ENCODE measurements around the gene TIMP3. TPM values are rescaled to one million over a fixed set of nuclear protein-coding genes. Genes with fewer than 3 reads are reported as not detected.

Gene TIMP3
- polyA plus RNA-seq, 3 donors = 46.5 to 305 (median 262) TPM

- no peak overlapping the region for H3K27ac ChIP-seq (ENCODE audit: low read depth, low read length)
- WGBS, 3 donors = 29 to 37% (median 36%) methylated on average over 14 of the region's 14 CpGs
These were observed 38.5 kb downstream of the TIMP3 start for GRCh38 chr22:32839831-32840584.

DNA sequence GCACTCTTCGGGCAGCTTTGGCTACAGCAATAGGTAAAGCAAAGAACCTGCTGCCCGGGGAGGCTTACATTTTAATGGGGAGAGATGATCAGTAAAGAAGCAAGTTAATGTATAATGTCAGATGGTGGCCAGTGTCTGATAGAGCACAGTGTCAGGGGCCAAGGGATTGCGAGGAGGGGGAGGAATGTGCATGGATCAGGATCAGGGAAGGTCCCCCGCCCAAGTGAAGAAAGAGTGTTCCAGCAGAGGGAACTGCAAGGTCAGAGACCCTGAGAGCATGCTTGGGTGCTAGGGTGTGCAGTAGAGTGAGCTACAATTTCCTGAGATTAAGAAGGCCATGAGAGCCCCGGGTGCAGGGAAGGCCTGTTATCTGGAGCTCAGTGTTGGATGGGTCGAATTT is 39.7 kb downstream of the TIMP3 start:
- WGBS, 3 donors = 54 to 87% (median 84%) methylated on average over 6 of the region's 6 CpGs
- H3K27ac ChIP-seq (ENCODE audit: low read depth, low read length) = no peak overlapping the region

- WGBS, 3 donors = 62 to 78% (median 65%) methylated on average over 4 of the region's 4 CpGs
These were observed 41.0 kb downstream of the TIMP3 start for GRCh38 chr22:32842486-32842885.

DNA sequence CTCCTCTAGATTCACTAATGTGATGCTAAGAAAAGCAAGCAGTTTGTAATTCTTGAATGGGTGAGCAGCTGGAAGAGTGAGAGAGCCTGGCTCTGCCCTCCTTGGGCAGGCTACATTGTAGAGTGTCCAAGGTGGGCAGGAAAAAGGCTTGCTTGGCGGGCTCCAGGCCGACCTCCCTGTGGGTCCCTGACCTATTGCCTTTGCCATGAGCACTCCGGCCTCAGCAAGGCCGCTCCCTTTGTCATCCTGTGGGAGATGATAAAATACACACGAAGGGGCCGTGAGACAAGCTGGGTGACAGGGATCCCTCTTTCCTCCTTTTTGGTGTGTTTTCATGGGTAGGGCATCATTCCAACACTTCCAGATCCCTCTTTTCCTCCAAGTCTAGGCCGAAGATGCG is 41.8 kb downstream of the TIMP3 start:
- H3K27ac ChIP-seq (ENCODE audit: low read depth, low read length) = no peak overlapping the region

More at GRCh38 chr22:32842486-32842885, 41.0 kb downstream of the TIMP3 start:
- H3K27ac ChIP-seq (ENCODE audit: low read depth, low read length) = no peak overlapping the region

DNA sequence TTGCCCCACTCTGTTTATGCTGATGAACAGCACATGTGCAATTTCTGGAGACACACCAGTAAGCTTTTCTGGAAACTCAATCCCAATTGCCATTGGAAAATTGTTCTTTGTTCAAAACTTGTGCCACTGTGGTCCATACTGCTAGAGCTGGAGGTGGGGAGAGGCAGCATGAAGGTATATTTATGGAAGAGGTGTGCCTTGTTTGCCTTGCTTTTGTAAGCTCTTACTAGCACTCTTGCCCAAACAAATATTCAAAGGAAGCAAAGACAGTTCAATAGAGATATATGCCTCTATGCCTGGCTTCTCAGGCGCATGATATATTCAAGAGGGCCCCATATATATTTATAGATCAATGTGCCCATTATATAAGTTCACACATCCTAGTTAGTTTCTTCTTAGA is 42.7 kb downstream of the TIMP3 start:
- H3K27ac ChIP-seq (ENCODE audit: low read depth, low read length) = no peak overlapping the region
- WGBS, 3 donors = 71 to 96% (median 79%) methylated on average over 1 of the region's 1 CpG

More for the DNA sequence above, 41.8 kb downstream of the TIMP3 start:
- WGBS, 3 donors = 83 to 95% (median 86%) methylated on average over 8 of the region's 8 CpGs

GRCh38 chr22:32846780-32847491 is 45.4 kb downstream of the TIMP3 start:
- WGBS, 3 donors = 43 to 48% (median 47%) methylated on average over 14 of the region's 14 CpGs
- no peak overlapping the region for H3K27ac ChIP-seq (ENCODE audit: low read depth, low read length)

DNA sequence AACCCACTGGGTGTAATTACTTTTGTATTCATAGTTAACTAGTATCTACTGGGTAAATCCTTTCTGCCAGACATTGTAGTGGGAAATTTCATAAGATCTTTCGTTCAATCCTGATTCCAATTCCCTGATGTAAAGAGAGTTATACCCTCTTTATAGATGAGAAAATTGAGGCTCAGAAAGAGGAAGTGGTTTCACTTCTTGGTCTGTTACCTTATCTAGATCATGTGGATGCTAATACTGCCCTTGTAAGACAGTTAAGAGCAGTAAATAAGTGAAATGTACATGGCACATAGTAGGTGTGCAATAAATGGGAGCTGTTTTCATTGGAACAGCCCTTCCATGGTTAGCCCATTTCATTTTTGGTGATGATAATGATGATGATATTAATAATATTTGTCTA is 46.7 kb downstream of the TIMP3 start:
- H3K27ac ChIP-seq (ENCODE audit: low read depth, low read length) = no peak overlapping the region
- 40 to 86% (median 40%) methylated on average over 1 of the region's 1 CpG for WGBS, 3 donors

DNA sequence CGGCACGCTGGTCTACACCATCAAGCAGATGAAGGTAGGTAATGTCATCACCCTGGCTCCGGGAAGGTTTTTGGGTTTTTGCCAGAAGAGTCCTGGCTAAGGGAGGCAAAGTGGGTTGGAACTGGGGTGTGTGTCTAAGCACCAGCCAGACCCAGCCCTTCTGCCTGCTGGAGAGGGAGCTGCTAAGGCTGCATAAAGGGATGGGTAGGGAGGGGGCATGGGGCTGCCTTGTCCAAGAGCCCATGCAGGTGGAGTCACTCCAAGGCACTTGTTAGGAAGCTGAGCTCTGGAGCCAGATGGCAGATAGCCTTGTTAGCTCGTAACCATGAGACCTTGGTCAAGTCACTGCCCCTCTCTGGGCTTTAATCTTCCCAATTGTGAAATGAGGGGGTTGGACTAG is 48.0 kb downstream of the TIMP3 start:
- H3K27ac ChIP-seq (ENCODE audit: low read depth, low read length) = no peak overlapping the region
- 58 to 73% (median 63%) methylated on average over 4 of the region's 4 CpGs for WGBS, 3 donors

DNA sequence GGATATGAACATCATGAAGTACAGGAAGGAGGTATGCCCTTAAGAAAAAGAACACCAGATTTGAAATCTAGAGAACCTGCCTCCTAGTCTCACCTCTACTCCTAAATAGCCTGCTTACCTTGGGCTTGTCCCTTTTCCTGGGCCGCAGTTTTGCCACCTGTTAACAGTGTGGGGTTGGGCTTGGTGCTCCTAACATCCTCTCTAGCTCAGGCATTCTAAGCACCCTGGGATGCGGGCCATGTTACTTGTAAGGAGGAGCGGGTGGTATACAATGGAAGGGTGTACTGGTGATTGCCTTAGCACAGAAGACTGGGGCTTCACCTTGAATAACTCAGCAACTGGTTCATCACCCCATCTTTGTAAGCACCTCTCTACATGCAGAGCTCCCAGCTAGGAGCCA is 48.7 kb downstream of the TIMP3 start:
- no peak overlapping the region for H3K27ac ChIP-seq (ENCODE audit: low read depth, low read length)
- 85 to 95% (median 88%) methylated on average over 3 of the region's 3 CpGs for WGBS, 3 donors

GRCh38 chr22:32850591-32851517 is 49.3 kb downstream of the TIMP3 start:
- no peak overlapping the region for H3K27ac ChIP-seq (ENCODE audit: low read depth, low read length)
- 50 to 69% (median 55%) methylated on average over 11 of the region's 11 CpGs for WGBS, 3 donors

- no peak overlapping the region for H3K27ac ChIP-seq (ENCODE audit: low read depth, low read length)
- WGBS, 3 donors = 31 to 46% (median 37%) methylated on average over 10 of the region's 10 CpGs
These were observed 51.1 kb downstream of the TIMP3 start for GRCh38 chr22:32852395-32853251.

- 64 to 96% (median 90%) methylated on average over 2 of the region's 2 CpGs for WGBS, 3 donors
- no peak overlapping the region for H3K27ac ChIP-seq (ENCODE audit: low read depth, low read length)
These were observed 52.2 kb downstream of the TIMP3 start for GRCh38 chr22:32853662-32854061.

DNA sequence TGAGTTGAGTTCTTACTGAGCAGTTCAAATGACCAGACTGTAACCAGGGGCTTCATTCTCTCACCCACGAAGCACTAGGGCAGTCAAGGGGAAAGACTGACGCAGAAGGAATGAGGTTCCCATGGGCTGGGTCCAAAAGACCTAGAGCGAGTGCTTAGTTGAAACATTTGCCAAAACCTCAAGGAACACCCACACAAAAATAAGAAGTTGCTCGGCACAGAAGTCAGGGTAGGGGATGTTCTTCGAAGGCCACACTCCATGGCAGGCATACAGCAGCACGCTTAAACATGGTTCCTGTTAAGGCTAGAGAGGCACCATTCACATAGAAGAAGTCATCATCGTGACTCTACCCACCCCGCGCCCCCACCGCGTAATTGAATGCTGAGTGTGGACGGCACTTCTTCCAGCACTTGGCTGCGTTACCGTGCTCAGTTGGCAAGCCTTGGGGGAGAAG is 52.9 kb downstream of the TIMP3 start:
- no peak overlapping the region for H3K27ac ChIP-seq (ENCODE audit: low read depth, low read length)
- WGBS, 3 donors = 79 to 87% (median 87%) methylated on average over 14 of the region's 14 CpGs

- no peak overlapping the region for H3K27ac ChIP-seq (ENCODE audit: low read depth, low read length)
- 78 to 80% (median 79%) methylated on average over 8 of the region's 8 CpGs for WGBS, 3 donors
These were observed 53.7 kb downstream of the TIMP3 start for GRCh38 chr22:32855045-32855756.

- H3K27ac ChIP-seq (ENCODE audit: low read depth, low read length) = no peak overlapping the region
- 87 to 96% (median 87%) methylated on average over 3 of the region's 3 CpGs for WGBS, 3 donors
These were observed 56.7 kb downstream of the TIMP3 start for GRCh38 chr22:32858121-32858703.

DNA sequence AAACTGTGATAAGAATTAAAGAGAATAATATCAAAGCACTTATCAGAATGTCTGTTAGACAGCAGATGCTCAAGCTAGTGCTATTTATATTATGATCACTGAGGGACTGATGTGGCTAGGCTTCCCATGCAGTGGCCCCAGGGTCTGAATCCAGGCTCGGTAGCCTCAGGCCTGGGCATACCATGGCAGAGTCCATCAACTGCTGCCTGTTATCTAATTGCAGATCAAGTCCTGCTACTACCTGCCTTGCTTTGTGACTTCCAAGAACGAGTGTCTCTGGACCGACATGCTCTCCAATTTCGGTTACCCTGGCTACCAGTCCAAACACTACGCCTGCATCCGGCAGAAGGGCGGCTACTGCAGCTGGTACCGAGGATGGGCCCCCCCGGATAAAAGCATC is 57.5 kb downstream of the TIMP3 start:
- 74 to 91% (median 87%) methylated on average over 9 of the region's 9 CpGs for WGBS, 3 donors

GRCh38 chr22:32859743-32860142 is 58.2 kb downstream of the TIMP3 start:
- 81 to 82% (median 82%) methylated on average over 1 of the region's 1 CpG for WGBS, 3 donors

More for the DNA sequence above, 57.5 kb downstream of the TIMP3 start:
- H3K27ac ChIP-seq (ENCODE audit: low read depth, low read length) = no peak overlapping the region

More at GRCh38 chr22:32859743-32860142, 58.2 kb downstream of the TIMP3 start:
- no peak overlapping the region for H3K27ac ChIP-seq (ENCODE audit: low read depth, low read length)

All from adipose tissue (tissue), 3 donors.